ENCODE measurements around the gene ASCC2.

The ASCC2 gene

DNA sequence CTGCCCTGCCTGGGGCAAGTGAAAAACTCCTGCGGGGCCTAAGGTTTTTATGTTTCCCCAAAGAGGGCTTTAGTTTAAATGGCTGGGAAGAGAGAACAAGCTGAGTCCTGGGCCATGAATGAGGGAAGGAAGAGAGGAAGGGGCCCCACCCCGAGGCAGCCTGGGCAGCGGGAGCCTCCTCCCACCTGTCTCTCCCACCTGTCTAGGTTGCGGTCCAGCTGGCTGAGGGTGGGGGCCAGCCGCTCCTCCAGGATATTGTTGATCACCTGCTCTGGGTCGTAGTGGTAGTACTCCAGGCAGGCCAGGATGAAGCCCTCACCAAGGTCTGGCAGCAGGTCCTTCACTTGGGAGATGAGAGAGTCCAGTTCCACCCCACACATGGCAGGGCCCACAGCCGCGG lies 36.3 kb downstream of the ASCC2 start:
- no peak overlapping the region for H3K4me3 ChIP-seq (replicated peaks; ENCODE audit: low read depth, low read length)
- TF ChIP-seq, protein P1, sequence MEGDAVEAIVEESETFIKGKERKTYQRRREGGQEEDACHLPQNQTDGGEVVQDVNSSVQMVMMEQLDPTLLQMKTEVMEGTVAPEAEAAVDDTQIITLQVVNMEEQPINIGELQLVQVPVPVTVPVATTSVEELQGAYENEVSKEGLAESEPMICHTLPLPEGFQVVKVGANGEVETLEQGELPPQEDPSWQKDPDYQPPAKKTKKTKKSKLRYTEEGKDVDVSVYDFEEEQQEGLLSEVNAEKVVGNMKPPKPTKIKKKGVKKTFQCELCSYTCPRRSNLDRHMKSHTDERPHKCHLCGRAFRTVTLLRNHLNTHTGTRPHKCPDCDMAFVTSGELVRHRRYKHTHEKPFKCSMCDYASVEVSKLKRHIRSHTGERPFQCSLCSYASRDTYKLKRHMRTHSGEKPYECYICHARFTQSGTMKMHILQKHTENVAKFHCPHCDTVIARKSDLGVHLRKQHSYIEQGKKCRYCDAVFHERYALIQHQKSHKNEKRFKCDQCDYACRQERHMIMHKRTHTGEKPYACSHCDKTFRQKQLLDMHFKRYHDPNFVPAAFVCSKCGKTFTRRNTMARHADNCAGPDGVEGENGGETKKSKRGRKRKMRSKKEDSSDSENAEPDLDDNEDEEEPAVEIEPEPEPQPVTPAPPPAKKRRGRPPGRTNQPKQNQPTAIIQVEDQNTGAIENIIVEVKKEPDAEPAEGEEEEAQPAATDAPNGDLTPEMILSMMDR (IDR thresholded peaks at IDR 0.05; ENCODE audit: low read length, missing control alignments) = no peak
- DNase-seq (ENCODE audit: low read depth) = no peak

DNA sequence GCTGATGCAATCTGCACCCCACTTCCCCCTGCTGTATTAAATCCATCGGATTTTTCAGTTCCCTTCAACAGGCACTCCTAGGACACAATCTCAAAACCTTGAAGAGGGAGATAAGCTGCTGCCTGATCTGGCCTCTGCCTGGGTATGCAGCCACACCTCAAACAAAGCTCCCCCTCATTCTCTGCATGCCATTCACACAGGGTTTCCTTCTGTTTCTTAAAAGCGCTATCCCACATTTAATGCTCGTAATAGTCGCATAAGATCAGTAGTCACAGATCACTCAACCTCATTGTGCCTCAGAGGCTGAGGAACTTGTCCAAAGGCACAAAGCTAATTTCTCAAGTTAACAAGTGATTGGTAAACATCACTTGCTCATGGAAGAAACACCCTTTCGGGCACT lies 36.9 kb downstream of the ASCC2 start:
- peak; percentile 19 for DNase-seq (ENCODE audit: low read depth)
- TF ChIP-seq, protein P1 (IDR thresholded peaks at IDR 0.05; ENCODE audit: low read length, missing control alignments) = no peak
- H3K4me3 ChIP-seq (replicated peaks; ENCODE audit: low read depth, low read length) = no peak overlapping the region

DNA sequence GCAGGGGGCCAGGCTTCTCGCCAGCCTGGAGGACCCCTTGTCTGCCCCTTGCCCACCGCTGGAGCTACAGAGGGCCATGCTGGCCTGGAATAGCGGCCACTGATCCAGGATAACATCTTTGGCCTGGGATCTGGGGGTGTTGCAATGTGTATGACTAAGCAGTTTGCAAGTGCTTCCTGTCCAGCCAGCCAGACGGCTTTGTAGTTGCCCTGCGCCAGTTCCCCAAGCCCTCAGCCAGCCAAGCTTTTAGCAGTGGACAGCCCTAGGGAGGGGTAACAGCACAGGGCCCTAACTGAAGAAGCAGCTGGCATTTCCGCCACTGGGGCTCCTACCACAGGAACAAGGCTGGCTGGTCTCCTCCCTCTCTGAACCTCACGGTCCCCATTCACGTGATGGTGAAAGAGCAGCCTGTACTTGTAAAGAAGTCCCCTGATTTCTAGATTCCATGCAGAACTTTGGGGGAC lies 38.8 kb downstream of the ASCC2 start:
- DNase-seq (ENCODE audit: low read depth) = peak; percentile 97
- H3K4me3 ChIP-seq (replicated peaks; ENCODE audit: low read depth, low read length) = no peak overlapping the region
- TF ChIP-seq, protein P1 (IDR thresholded peaks at IDR 0.05; ENCODE audit: low read length, missing control alignments) = no peak

DNA sequence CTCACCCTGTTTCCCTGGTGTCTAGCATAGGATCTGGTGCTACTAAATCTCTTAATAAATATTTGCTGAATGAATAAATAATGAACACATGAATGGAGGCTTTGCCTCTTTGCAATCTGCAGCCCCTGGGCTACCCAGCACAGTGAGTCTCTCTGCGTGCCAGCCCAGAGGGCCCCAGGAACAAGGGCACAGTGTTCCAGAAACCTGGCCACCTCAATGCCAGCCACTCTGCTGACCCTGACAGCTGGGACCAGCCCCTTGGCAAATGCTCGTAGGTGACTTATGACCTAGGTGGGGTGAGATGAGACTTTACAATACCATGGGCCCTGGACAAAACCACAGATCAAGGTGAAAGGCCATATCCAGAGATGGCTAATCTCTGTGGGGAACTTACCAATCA lies 39.3 kb downstream of the ASCC2 start:
- DNase-seq (ENCODE audit: low read depth) = no peak
- no peak overlapping the region for H3K4me3 ChIP-seq (replicated peaks; ENCODE audit: low read depth, low read length)
- TF ChIP-seq, protein P1 (IDR thresholded peaks at IDR 0.05; ENCODE audit: low read length, missing control alignments) = no peak

DNA sequence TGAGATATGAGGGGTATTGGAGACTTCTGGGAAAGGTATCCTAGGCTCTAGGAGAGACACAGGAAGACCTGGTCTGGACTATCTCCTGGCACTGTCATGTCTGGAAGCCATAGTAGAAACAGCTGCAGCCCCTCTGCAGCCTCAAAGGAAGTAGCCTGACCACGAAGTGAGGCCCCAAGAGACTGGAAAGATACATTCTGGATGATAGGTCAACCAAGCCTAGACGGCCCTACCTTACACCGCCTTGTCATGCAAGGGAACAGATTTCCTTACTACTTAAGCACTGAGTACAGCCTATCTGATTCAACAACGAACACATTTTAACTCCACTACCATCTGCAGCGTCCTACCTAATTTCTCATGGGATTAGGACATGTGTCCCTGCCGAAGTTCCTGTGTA lies 39.8 kb downstream of the ASCC2 start:
- TF ChIP-seq, protein P1 (IDR thresholded peaks at IDR 0.05; ENCODE audit: low read length, missing control alignments) = no peak
- DNase-seq (ENCODE audit: low read depth) = peak; percentile 9

DNA sequence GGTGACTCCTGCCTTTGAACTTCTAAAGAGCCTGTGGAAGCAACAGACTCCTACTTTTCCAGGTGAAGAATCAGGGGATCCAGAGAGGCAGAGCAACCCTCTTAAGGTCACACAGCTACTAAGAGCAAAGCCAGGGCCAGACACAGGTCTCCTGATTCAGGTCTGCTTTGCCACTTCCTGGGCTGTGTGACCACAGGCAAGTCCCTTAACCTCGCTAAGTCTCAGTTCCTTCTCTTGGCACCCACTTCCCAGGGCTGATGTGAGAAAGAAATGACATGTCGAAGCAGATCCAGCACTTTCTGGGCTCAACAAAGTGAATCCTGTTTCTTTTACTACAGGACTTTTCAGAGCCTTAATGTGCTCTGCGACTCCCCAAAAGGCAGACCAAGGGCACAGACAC lies 40.7 kb downstream of the ASCC2 start:
- TF ChIP-seq, protein P1 (IDR thresholded peaks at IDR 0.05; ENCODE audit: low read length, missing control alignments) = no peak
- no peak overlapping the region for H3K4me3 ChIP-seq (replicated peaks; ENCODE audit: low read depth, low read length)
- DNase-seq (ENCODE audit: low read depth) = no peak

More for the DNA sequence above, 39.8 kb downstream of the ASCC2 start:
- H3K4me3 ChIP-seq (replicated peaks; ENCODE audit: low read depth, low read length) = no peak overlapping the region

DNA sequence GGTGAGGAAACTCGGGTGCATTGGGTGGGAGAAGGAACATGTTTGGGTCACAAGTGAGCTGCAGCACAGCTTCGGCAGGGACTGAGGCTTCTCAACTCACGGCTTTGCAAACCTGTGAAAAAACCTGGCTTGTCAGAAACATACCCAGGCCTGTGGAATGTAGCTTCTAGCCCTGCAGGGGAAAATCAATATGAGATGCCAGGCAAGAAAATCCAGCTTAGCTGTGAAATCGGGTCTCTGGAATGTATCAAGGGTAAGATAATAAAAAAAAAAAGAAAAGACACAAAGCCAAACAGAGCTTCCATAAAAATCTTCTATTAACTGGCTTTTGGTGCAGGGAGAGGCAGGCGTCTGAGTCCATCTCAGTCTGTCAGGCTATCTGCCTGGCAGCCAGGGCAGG lies 42.4 kb downstream of the ASCC2 start:
- DNase-seq (ENCODE audit: low read depth) = no peak

More for the DNA sequence above, 42.4 kb downstream of the ASCC2 start:
- TF ChIP-seq, protein P1 (IDR thresholded peaks at IDR 0.05; ENCODE audit: low read length, missing control alignments) = no peak
- no peak overlapping the region for H3K4me3 ChIP-seq (replicated peaks; ENCODE audit: low read depth, low read length)

All from fibroblast of pulmonary artery (primary cell).